Neural cell (in vitro differentiated cells): ENCODE measurements around the gene CD14.

Experiments
- CTCF ChIP-seq: fragments of 450-650 bp; IDR thresholded peaks from 2 replicates; pipeline ENCODE4 v1.5.1; 2014; ENCODE audit warnings: antibody characterized with exemption, mild to moderate bottlenecking, moderate library complexity; ENCODE audit not compliant: poor library complexity, severe bottlenecking
- EP300 ChIP-seq: fragments of 450-650 bp; conservative IDR thresholded peaks from 2 replicates; pipeline ENCODE4 v1.6.1; 2014; ENCODE audit warnings: antibody characterized with exemption, mild to moderate bottlenecking, moderate library complexity; ENCODE audit not compliant: poor library complexity, severe bottlenecking
- EZH2 ChIP-seq: fragments of 200-600, 300-800 bp; shearing (Covaris generic), sonication (generic); IDR thresholded peaks from 2 replicates; pipeline ENCODE4 v1.6.1; 2014; ENCODE audit warnings: antibody characterized with exemption, low read length, borderline replicate concordance, mild to moderate bottlenecking; ENCODE audit not compliant: insufficient read depth, poor library complexity, severe bottlenecking
- POLR2AphosphoS5 ChIP-seq: IDR thresholded peaks from 2 replicates; pipeline ENCODE4 v1.6.1; 2012
- TF ChIP-seq, protein P1 (sequence below): IDR thresholded peaks from 2 replicates; pipeline ENCODE4 v1.6.1; 2012; ENCODE audit warnings: borderline replicate concordance

DNA sequence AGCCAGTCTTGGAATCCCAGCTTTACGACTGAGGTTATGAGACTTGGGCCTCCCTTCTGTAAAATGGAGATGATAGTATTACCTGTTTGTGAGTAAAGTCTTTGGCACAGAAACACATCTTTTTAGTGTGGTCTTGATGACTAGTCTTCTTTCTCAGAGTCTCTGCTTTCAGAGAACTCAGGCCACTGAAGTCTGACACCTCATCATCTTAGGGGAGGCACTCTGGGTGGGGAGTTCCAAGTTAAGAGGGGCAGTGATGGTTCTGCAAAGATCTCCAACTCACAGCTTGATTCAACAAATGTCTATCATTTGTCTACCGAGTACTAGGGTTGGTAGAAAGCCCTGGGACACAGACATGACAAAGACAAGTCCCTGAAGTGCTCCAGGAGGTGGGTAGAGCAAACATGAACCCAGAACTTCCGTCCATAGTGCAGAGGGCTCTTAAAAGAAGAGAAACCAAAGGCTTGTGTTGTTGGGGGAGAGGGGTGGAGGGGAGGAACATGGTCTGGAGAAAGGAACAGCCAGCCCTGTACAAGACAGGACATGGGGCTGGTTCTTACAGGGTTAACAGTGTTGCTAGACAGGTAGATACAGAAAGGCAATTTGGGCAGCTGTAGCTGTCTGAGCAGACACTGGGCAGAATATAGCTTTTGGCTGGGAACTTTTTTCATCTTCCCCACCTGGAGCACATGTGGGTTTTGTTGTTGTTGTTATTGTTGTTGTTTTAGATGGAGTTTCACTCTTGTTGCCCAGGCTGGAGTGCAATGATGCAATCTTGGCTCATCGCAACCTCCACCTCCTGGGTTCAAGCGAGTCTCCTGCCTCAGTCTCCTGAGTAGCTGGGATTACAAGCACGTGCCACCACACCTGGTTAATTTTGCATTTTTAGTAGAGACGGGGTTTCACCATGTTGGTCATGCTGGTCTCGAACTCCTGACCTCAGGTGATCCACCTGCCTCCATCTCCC is 2.6 kb upstream of the CD14 start:
- TF ChIP-seq, protein P1, sequence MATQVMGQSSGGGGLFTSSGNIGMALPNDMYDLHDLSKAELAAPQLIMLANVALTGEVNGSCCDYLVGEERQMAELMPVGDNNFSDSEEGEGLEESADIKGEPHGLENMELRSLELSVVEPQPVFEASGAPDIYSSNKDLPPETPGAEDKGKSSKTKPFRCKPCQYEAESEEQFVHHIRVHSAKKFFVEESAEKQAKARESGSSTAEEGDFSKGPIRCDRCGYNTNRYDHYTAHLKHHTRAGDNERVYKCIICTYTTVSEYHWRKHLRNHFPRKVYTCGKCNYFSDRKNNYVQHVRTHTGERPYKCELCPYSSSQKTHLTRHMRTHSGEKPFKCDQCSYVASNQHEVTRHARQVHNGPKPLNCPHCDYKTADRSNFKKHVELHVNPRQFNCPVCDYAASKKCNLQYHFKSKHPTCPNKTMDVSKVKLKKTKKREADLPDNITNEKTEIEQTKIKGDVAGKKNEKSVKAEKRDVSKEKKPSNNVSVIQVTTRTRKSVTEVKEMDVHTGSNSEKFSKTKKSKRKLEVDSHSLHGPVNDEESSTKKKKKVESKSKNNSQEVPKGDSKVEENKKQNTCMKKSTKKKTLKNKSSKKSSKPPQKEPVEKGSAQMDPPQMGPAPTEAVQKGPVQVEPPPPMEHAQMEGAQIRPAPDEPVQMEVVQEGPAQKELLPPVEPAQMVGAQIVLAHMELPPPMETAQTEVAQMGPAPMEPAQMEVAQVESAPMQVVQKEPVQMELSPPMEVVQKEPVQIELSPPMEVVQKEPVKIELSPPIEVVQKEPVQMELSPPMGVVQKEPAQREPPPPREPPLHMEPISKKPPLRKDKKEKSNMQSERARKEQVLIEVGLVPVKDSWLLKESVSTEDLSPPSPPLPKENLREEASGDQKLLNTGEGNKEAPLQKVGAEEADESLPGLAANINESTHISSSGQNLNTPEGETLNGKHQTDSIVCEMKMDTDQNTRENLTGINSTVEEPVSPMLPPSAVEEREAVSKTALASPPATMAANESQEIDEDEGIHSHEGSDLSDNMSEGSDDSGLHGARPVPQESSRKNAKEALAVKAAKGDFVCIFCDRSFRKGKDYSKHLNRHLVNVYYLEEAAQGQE, result no peak
- TF ChIP-seq CTCF (no peak), EZH2 (no peak), POLR2AphosphoS5 (no peak), EP300 (no peak)
